ENCODE data around the gene OOSP4A.

The OOSP4A gene

GRCh38 chr11:59957094-59957493 is 6.7 kb upstream of the OOSP4A start:
- TF ChIP-seq CTCF (IDR thresholded peaks at IDR 0.05) = no peak
- no peak overlapping the region for H3K27ac ChIP-seq
- H3K4me3 ChIP-seq = no peak overlapping the region
- DNase-seq (ENCODE audit: low spot score) = no peak

- H3K27ac ChIP-seq = no peak overlapping the region
- DNase-seq (ENCODE audit: low spot score) = no peak
- TF ChIP-seq CTCF (IDR thresholded peaks at IDR 0.05) = no peak
- H3K4me3 ChIP-seq = no peak overlapping the region
These were observed 3.1 kb upstream of the OOSP4A start for GRCh38 chr11:59960502-59961381.

GRCh38 chr11:59962107-59962482 is 1.7 kb upstream of the OOSP4A start:
- H3K27ac ChIP-seq = no peak overlapping the region

GRCh38 chr11:59965424-59965823 is 1.6 kb downstream of the OOSP4A start:
- no peak for TF ChIP-seq CTCF (IDR thresholded peaks at IDR 0.05)
- no peak for DNase-seq (ENCODE audit: low spot score)
- Histone ChIP-seq H3K27ac (no peak overlapping the region), H3K4me3 (no peak overlapping the region)

More at GRCh38 chr11:59962107-59962482, 1.7 kb upstream of the OOSP4A start:
- TF ChIP-seq CTCF (IDR thresholded peaks at IDR 0.05) = no peak
- H3K4me3 ChIP-seq = no peak overlapping the region
- no peak for DNase-seq (ENCODE audit: low spot score)

GRCh38 chr11:59966201-59966600 is 2.4 kb downstream of the OOSP4A start:
- DNase-seq (ENCODE audit: low spot score) = no peak
- no peak for TF ChIP-seq CTCF (IDR thresholded peaks at IDR 0.05)
- no peak overlapping the region for H3K4me3 ChIP-seq
- no peak overlapping the region for H3K27ac ChIP-seq

GRCh38 chr11:59967677-59968394 is 4.0 kb downstream of the OOSP4A start:
- TF ChIP-seq CTCF (IDR thresholded peaks at IDR 0.05) = no peak
- H3K27ac ChIP-seq = no peak overlapping the region
- no peak for DNase-seq (ENCODE audit: low spot score)
- H3K4me3 ChIP-seq = no peak overlapping the region
